GM18909 (cell line): ENCODE measurements around the gene TMEM273.

ENCODE experiments used
- ATAC-seq: cut with Tn5 transposase; IDR thresholded peaks from one replicate; pipeline ENCODE4 v1.9.1; 2021; ENCODE audit warnings: mild to moderate bottlenecking; ENCODE audit not compliant: unreplicated experiment, poor library complexity

The TMEM273 gene

GRCh38 chr10:49187950-49188761 is at the start of gene TMEM273:
TMEM273 (minus strand) TSS chr10:49188391; CDS start chr10:49188336, 55 bp downstream.
- ATAC-seq: peak; percentile 75

- no peak for ATAC-seq
These were observed 49.8 kb upstream of the TMEM273 start for GRCh38 chr10:49237985-49238384.

- ATAC-seq: no peak
These were observed 47.2 kb upstream of the TMEM273 start for GRCh38 chr10:49235392-49235791.

- no peak for ATAC-seq
These were observed 43.1 kb upstream of the TMEM273 start for GRCh38 chr10:49231086-49231820.

- no peak for ATAC-seq
These were observed 41.8 kb upstream of the TMEM273 start for GRCh38 chr10:49230004-49230403.

- ATAC-seq: no peak
These were observed 40.5 kb upstream of the TMEM273 start for GRCh38 chr10:49228677-49229076.

GRCh38 chr10:49227406-49227805 is 39.2 kb upstream of the TMEM273 start:
- no peak for ATAC-seq

GRCh38 chr10:49226594-49226993 is 38.4 kb upstream of the TMEM273 start:
- ATAC-seq: no peak

- ATAC-seq: no peak
These were observed 37.2 kb upstream of the TMEM273 start for GRCh38 chr10:49225218-49225876.

GRCh38 chr10:49223205-49223604 is 35.0 kb upstream of the TMEM273 start:
- no peak for ATAC-seq

- no peak for ATAC-seq
These were observed 34.0 kb upstream of the TMEM273 start for GRCh38 chr10:49222170-49222569.

GRCh38 chr10:49220679-49221078 is 32.5 kb upstream of the TMEM273 start:
- no peak for ATAC-seq

GRCh38 chr10:49220031-49220430 is 31.8 kb upstream of the TMEM273 start:
- no peak for ATAC-seq

GRCh38 chr10:49219248-49219647 is 31.1 kb upstream of the TMEM273 start:
- no peak for ATAC-seq

- no peak for ATAC-seq
These were observed 30.3 kb upstream of the TMEM273 start for GRCh38 chr10:49218480-49218879.

- ATAC-seq: no peak
These were observed 29.5 kb upstream of the TMEM273 start for GRCh38 chr10:49217645-49218044.

GRCh38 chr10:49213211-49213610 is 25.0 kb upstream of the TMEM273 start:
- no peak for ATAC-seq

- no peak for ATAC-seq
These were observed 24.6 kb upstream of the TMEM273 start for GRCh38 chr10:49212783-49213182.

- no peak for ATAC-seq
These were observed 23.9 kb upstream of the TMEM273 start for GRCh38 chr10:49212076-49212475.

- no peak for ATAC-seq
These were observed 20.8 kb upstream of the TMEM273 start for GRCh38 chr10:49208996-49209395.

- peak; percentile 56 for ATAC-seq
These were observed 19.8 kb upstream of the TMEM273 start for GRCh38 chr10:49207936-49208487.
